ENCODE results near the gene MOCS3.
"Not testable (repeated sequence)": the region's sequence is repeated elsewhere in the genome, so short reads cannot be mapped to it uniquely, and the experiment has no call there.

MOCS3 gene

GRCh38 chr20:50968289-50968688, 9.7 kb downstream of the MOCS3 start:
- Histone ChIP-seq H3K27ac (ENCODE audit: low read length) (no peak overlapping the region), H3K4me1 (ENCODE audit: control insufficient read depth, insufficient read depth, low read length) (no peaks in the 10 kb centered on the region), H3K9me3 (ENCODE audit: control insufficient read depth in 2 of 2, low read length in 2 of 2) (no peaks in the 10 kb centered on the region), H3K4me3 (ENCODE audit: low read length in 2 of 2) (no peak overlapping the region), H3K27me3 (ENCODE audit: control insufficient read depth in 1 of 2, insufficient read depth in 2 of 2, low read length in 2 of 2) (no peaks in the 10 kb centered on the region), H3K9ac (ENCODE audit: low read length in 2 of 2) (no peak overlapping the region), H3K36me3 (ENCODE audit: control insufficient read depth in 2 of 2, insufficient read depth in 2 of 2, low read length in 2 of 2) (no peaks in the 10 kb centered on the region)

GRCh38 chr20:50969435-50969834, 10.8 kb downstream of the MOCS3 start:
- Histone ChIP-seq H3K4me1 (ENCODE audit: control insufficient read depth, insufficient read depth, low read length) (no peaks in the 10 kb centered on the region), H3K27me3 (ENCODE audit: control insufficient read depth in 1 of 2, insufficient read depth in 2 of 2, low read length in 2 of 2) (no peaks in the 10 kb centered on the region), H3K27ac (ENCODE audit: low read length) (no peak overlapping the region), H3K36me3 (ENCODE audit: control insufficient read depth in 2 of 2, insufficient read depth in 2 of 2, low read length in 2 of 2) (no peaks in the 10 kb centered on the region), H3K9me3 (ENCODE audit: control insufficient read depth in 2 of 2, low read length in 2 of 2) (no peaks in the 10 kb centered on the region), H3K9ac (ENCODE audit: low read length in 2 of 2) (no peak overlapping the region), H3K4me3 (ENCODE audit: low read length in 2 of 2) (no peak overlapping the region)

DNA sequence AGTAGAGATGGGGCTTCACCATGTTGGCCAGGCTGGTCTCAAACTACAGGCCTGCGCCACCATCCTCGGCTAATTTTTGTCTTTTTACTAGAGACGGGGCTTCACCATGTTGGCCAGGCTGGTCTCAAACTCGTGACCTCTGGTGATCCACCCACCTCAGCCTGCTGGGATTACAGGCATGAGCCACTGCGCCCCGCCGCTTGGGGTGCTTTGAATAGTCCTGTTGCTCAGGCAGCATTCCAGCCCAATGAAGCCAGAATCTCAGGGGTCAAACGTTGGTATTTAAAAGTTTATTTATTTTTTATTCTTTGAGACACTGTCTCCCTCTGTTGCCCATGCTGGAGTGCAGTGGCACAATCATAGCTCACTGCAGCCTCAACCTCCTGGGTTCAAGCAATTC, 11.3 kb downstream of the MOCS3 start:
- Histone ChIP-seq H3K27me3 (ENCODE audit: control insufficient read depth in 1 of 2, insufficient read depth in 2 of 2, low read length in 2 of 2) (no peaks in the 10 kb centered on the region), H3K27ac (ENCODE audit: low read length) (no peak overlapping the region), H3K36me3 (ENCODE audit: control insufficient read depth in 2 of 2, insufficient read depth in 2 of 2, low read length in 2 of 2) (no peaks in the 10 kb centered on the region)

DNA sequence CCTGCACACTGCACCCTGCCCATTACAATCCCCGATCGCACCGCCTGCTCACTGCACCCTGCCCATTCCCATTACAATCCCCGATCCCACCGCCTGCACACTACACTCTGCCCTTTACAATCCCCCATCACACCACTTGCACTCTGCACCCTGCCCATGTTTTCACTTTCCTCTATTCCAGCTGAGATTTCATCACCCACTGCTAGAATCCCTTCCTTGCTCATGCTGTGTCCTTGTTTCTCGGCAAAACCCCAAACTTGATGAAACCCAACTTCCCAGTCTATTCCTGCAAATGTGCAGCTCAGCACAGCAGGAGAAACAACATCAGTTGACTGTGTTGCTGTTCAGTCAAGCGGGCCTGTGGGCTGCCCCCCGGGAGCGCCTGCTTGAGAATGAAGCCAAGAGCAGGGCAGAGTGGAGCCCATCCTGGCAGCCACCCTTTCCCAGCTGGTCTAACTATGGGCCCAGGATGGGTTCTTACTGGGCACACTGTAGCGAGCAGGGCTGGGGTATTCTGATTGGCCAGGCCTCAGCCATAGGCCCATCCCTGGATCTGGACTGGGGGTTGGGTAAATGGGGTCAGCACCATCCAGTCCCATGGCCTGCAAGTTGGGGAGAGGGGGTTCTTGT, 17.2 kb downstream of the MOCS3 start:
- Histone ChIP-seq H3K27ac (ENCODE audit: low read length) (no peak overlapping the region), H3K4me1 (ENCODE audit: control insufficient read depth, insufficient read depth, low read length) (no peaks in the 10 kb centered on the region), H3K4me3 (ENCODE audit: low read length in 2 of 2) (no peak overlapping the region), H3K9ac (ENCODE audit: low read length in 2 of 2) (no peak overlapping the region), H3K27me3 (ENCODE audit: control insufficient read depth in 1 of 2, insufficient read depth in 2 of 2, low read length in 2 of 2) (peaks cover 0 to 3% of the 10 kb centered on the region in 2 donors), H3K36me3 (ENCODE audit: control insufficient read depth in 2 of 2, insufficient read depth in 2 of 2, low read length in 2 of 2) (no peaks in the 10 kb centered on the region), H3K9me3 (ENCODE audit: control insufficient read depth in 2 of 2, low read length in 2 of 2) (no peaks in the 10 kb centered on the region)

More for the DNA sequence above, 11.3 kb downstream of the MOCS3 start:
- Histone ChIP-seq H3K4me3 (ENCODE audit: low read length in 2 of 2) (no peak overlapping the region), H3K9ac (ENCODE audit: low read length in 2 of 2) (no peak overlapping the region), H3K4me1 (ENCODE audit: control insufficient read depth, insufficient read depth, low read length) (no peaks in the 10 kb centered on the region), H3K9me3 (ENCODE audit: control insufficient read depth in 2 of 2, low read length in 2 of 2) (no peaks in the 10 kb centered on the region)

DNA sequence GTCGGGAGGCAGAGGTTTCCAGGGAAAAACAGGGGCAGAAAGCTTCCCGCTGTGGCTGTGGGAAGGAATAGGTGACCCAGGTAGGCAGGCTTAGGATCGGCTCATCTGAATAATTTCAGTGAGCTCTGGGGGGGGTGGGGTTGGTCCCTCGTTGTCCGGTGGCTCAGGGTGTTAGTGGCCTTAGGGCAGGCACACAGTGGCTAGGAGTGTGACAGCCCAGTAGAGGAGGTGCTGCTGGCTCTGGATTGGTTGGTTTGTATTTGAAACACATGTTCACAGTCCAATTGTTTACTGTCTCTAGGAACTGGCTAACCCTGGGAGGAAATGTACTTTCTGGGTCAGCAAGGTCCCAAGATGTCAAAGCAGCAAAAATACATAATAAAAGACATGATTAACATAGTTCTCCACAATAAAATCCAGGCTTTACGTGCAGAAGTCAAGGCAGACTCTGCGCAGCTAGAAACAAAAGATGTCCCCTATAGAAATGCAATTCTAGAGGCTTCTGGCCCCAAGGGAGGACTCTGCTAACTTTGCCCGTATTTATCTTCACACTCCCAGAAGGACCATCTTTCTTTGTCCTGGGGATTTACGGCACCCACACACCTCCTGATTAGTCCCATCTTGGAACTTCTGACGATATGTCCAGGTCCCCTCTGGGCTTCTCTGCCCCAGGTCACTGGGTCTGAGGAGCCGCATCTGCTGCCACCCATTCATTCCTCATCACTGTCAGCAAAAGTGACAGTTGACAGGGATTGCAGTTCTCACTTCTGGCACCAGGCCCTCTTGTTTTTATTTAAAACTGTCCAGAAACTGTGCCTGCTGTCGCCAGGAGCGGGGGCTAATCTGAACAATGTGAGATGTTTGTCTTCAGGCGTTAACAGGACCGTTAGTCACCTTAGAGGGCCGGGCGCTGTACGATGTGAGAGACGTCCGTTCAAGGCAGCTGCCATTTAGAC, 18.7 kb downstream of the MOCS3 start:
- no peaks in the 10 kb centered on the region for H3K9me3 ChIP-seq (ENCODE audit: control insufficient read depth in 2 of 2, low read length in 2 of 2)
- H3K27me3 ChIP-seq (ENCODE audit: control insufficient read depth in 1 of 2, insufficient read depth in 2 of 2, low read length in 2 of 2) = peaks cover under 1 to 6% of the 10 kb centered on the region in 2 donors

GRCh38 chr20:50978533-50978932, 19.9 kb downstream of the MOCS3 start:
- H3K27ac ChIP-seq (ENCODE audit: low read length); H3K9ac ChIP-seq (ENCODE audit: low read length in 2 of 2); H3K36me3 ChIP-seq (ENCODE audit: control insufficient read depth in 2 of 2, insufficient read depth in 2 of 2, low read length in 2 of 2); H3K4me3 ChIP-seq (ENCODE audit: low read length in 2 of 2); H3K27me3 ChIP-seq (ENCODE audit: control insufficient read depth in 1 of 2, insufficient read depth in 2 of 2, low read length in 2 of 2); H3K4me1 ChIP-seq (ENCODE audit: control insufficient read depth, insufficient read depth, low read length); H3K9me3 ChIP-seq (ENCODE audit: control insufficient read depth in 2 of 2, low read length in 2 of 2): not testable (repeated sequence)

More for the DNA sequence above, 18.7 kb downstream of the MOCS3 start:
- no peaks in the 10 kb centered on the region for H3K36me3 ChIP-seq (ENCODE audit: control insufficient read depth in 2 of 2, insufficient read depth in 2 of 2, low read length in 2 of 2)
- no peak overlapping the region for H3K4me3 ChIP-seq (ENCODE audit: low read length in 2 of 2)
- H3K27ac ChIP-seq (ENCODE audit: low read length) = no peak overlapping the region
- no peak overlapping the region for H3K9ac ChIP-seq (ENCODE audit: low read length in 2 of 2)
- H3K4me1 ChIP-seq (ENCODE audit: control insufficient read depth, insufficient read depth, low read length) = peaks cover 6% of the 10 kb centered on the region

DNA sequence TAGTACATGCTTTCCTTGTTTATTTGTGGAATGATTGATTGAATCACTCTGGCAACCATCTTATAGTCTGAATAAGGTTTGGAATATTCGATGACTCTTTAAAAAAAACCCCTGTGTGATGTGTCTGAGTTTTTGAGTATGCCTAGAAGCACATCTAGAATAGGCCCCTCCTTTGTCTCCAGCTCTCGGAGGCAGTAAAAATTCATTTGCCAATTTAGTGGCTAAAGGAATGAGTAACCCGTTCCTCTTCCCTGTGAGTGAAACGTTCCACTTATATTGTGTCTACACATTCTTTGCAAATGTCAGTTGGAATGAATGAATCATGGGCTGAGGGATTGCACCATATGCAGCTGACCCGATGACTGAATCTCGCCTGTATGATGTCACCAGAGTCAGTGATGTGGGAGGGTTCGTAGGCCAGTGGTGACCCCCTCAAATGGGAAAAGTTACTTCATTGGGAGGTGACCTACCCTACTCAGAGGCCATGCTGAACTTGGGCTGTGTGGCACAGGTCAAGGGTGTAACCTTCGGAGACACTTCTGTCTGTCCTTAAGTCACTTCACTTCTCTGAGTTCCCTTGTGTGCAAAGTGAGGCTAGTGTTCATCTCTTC, 21.6 kb downstream of the MOCS3 start:
- H3K9ac ChIP-seq (ENCODE audit: low read length in 2 of 2) = no peak overlapping the region
- peaks cover 6% of the 10 kb centered on the region for H3K4me1 ChIP-seq (ENCODE audit: control insufficient read depth, insufficient read depth, low read length)
- no peaks in the 10 kb centered on the region for H3K36me3 ChIP-seq (ENCODE audit: control insufficient read depth in 2 of 2, insufficient read depth in 2 of 2, low read length in 2 of 2)
- H3K4me3 ChIP-seq (ENCODE audit: low read length in 2 of 2) = no peak overlapping the region
- peaks cover 5 to 6% of the 10 kb centered on the region in 2 donors for H3K27me3 ChIP-seq (ENCODE audit: control insufficient read depth in 1 of 2, insufficient read depth in 2 of 2, low read length in 2 of 2)
- H3K27ac ChIP-seq (ENCODE audit: low read length) = no peak overlapping the region
- H3K9me3 ChIP-seq (ENCODE audit: control insufficient read depth in 2 of 2, low read length in 2 of 2) = no peaks in the 10 kb centered on the region

DNA sequence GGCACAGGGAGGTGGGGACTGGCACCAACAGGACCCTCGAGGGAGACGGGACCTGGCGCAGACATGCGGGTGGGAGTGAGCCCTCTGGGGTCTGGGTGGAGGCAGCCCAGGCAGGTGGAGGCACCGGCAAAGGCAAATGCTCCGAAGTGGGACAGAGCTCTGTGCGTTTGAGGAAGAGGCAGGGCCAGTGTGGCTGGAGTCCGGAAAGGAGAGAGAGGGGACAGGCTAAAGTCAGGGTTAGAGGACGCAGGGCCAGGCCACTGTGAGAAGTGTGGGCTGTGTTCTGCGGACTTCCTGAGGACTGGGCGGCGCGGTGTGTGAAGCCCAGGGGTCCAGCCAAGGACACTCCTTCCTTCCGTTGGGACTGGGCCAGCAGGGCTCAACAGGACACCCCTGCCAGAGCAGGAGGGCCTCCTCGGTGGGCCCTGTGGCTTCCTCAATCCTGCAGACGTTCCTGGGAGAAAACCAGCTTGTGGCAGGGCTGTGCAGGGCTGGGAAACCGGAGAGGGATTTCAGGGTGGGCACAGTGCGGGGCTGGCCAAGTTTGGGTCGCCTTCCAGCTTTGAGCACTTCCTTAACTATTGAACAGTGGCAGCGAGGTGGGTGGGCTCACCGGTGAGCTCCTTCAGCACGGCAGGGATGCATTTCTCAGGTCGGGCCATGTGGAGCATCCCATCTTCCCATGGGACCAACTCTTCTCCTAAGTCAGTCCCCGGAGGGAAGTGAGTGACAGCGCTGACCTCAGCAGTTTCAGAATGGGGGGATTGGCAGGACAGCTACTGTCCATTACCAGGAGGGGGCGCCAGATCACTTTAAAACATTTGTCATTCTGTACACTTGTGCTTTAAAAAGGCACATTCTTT, 22.5 kb downstream of the MOCS3 start:
- H3K4me1 ChIP-seq (ENCODE audit: control insufficient read depth, insufficient read depth, low read length) = peaks cover 6% of the 10 kb centered on the region
- H3K27ac ChIP-seq (ENCODE audit: low read length) = no peak overlapping the region
- no peaks in the 10 kb centered on the region for H3K36me3 ChIP-seq (ENCODE audit: control insufficient read depth in 2 of 2, insufficient read depth in 2 of 2, low read length in 2 of 2)
- H3K4me3 ChIP-seq (ENCODE audit: low read length in 2 of 2) = no peak overlapping the region
- peaks cover 5 to 6% of the 10 kb centered on the region in 2 donors for H3K27me3 ChIP-seq (ENCODE audit: control insufficient read depth in 1 of 2, insufficient read depth in 2 of 2, low read length in 2 of 2)
- no peaks in the 10 kb centered on the region for H3K9me3 ChIP-seq (ENCODE audit: control insufficient read depth in 2 of 2, low read length in 2 of 2)
- no peak overlapping the region for H3K9ac ChIP-seq (ENCODE audit: low read length in 2 of 2)

GRCh38 chr20:50981714-50982048, 23.1 kb downstream of the MOCS3 start:
- no peak overlapping the region for H3K9ac ChIP-seq (ENCODE audit: low read length in 2 of 2)

GRCh38 chr20:50982363-50982762, 23.7 kb downstream of the MOCS3 start:
- H3K9ac ChIP-seq (ENCODE audit: low read length in 2 of 2) = no peak overlapping the region
- peaks cover 6% of the 10 kb centered on the region for H3K4me1 ChIP-seq (ENCODE audit: control insufficient read depth, insufficient read depth, low read length)
- no peaks in the 10 kb centered on the region for H3K9me3 ChIP-seq (ENCODE audit: control insufficient read depth in 2 of 2, low read length in 2 of 2)
- peaks cover 5 to 6% of the 10 kb centered on the region in 2 donors for H3K27me3 ChIP-seq (ENCODE audit: control insufficient read depth in 1 of 2, insufficient read depth in 2 of 2, low read length in 2 of 2)
- no peak overlapping the region for H3K4me3 ChIP-seq (ENCODE audit: low read length in 2 of 2)
- H3K27ac ChIP-seq (ENCODE audit: low read length) = no peak overlapping the region
- no peaks in the 10 kb centered on the region for H3K36me3 ChIP-seq (ENCODE audit: control insufficient read depth in 2 of 2, insufficient read depth in 2 of 2, low read length in 2 of 2)

More at GRCh38 chr20:50981714-50982048, 23.1 kb downstream of the MOCS3 start:
- no peaks in the 10 kb centered on the region for H3K9me3 ChIP-seq (ENCODE audit: control insufficient read depth in 2 of 2, low read length in 2 of 2)
- H3K4me1 ChIP-seq (ENCODE audit: control insufficient read depth, insufficient read depth, low read length) = peaks cover 6% of the 10 kb centered on the region
- H3K36me3 ChIP-seq (ENCODE audit: control insufficient read depth in 2 of 2, insufficient read depth in 2 of 2, low read length in 2 of 2) = no peaks in the 10 kb centered on the region
- peaks cover 5 to 6% of the 10 kb centered on the region in 2 donors for H3K27me3 ChIP-seq (ENCODE audit: control insufficient read depth in 1 of 2, insufficient read depth in 2 of 2, low read length in 2 of 2)
- no peak overlapping the region for H3K4me3 ChIP-seq (ENCODE audit: low read length in 2 of 2)
- no peak overlapping the region for H3K27ac ChIP-seq (ENCODE audit: low read length)

Measured in stomach smooth muscle (tissue), 2 donors.